WI38 (cell line): ENCODE measurements around the gene CORO1C.
"Not testable (repeated sequence)": the region's sequence is repeated elsewhere in the genome, so short reads cannot be mapped to it uniquely, and the experiment has no call there.

Experiments used
- H3K4me3 ChIP-seq: 2 replicates; pipeline ENCODE4 v1.5.1; 2011; ENCODE audit warnings: low read depth, mild to moderate bottlenecking, control low read depth, low read length
- TF ChIP-seq, protein P1 (sequence below): IDR thresholded peaks from 2 replicates; pipeline ENCODE4 v1.5.1; 2012; ENCODE audit warnings: low read depth, mild to moderate bottlenecking, control low read depth, low read length

CORO1C gene

GRCh38 chr12:108738170-108738569, 6.9 kb upstream of the CORO1C start:
- no peak overlapping the region for H3K4me3 ChIP-seq
- TF ChIP-seq, protein P1, sequence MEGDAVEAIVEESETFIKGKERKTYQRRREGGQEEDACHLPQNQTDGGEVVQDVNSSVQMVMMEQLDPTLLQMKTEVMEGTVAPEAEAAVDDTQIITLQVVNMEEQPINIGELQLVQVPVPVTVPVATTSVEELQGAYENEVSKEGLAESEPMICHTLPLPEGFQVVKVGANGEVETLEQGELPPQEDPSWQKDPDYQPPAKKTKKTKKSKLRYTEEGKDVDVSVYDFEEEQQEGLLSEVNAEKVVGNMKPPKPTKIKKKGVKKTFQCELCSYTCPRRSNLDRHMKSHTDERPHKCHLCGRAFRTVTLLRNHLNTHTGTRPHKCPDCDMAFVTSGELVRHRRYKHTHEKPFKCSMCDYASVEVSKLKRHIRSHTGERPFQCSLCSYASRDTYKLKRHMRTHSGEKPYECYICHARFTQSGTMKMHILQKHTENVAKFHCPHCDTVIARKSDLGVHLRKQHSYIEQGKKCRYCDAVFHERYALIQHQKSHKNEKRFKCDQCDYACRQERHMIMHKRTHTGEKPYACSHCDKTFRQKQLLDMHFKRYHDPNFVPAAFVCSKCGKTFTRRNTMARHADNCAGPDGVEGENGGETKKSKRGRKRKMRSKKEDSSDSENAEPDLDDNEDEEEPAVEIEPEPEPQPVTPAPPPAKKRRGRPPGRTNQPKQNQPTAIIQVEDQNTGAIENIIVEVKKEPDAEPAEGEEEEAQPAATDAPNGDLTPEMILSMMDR: no peak

- no peak overlapping the region for H3K4me3 ChIP-seq
These were observed 4.5 kb upstream of the CORO1C start for GRCh38 chr12:108735855-108736254.

DNA sequence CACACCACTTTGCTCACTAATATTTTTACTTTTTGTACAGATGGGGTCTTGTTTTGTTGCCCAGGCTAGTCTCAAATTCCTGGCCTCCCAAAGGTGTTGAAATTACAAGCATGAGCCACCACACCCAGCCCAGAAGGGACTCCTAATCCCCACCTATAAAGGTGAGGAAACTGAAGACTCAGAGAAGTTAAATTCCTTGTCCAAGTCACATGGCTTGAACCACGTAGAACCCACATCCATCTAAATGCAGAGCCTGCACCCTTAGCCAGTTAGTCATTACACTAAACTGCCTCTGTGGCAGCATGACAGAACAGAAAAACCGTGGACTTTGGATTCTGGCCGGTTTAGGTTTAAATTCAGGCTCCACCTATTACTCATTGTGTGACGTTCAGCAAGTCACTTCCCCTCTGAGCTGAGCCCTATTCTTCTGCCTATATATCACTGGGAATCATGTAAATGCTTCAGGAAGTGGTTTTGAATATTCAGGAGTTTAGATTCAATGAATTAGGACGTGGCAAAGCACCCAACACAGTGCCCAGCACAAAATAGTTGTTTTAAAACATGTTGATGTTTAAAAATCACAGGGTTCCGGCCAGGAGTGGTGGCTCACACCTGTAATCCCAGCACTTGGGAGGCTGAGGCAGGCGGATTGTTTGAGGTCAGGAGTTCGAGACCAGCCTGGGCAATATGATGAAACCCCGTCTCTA, 3.0 kb upstream of the CORO1C start:
- TF ChIP-seq, protein P1: no peak
- H3K4me3 ChIP-seq: no peak overlapping the region

More at GRCh38 chr12:108735855-108736254, 4.5 kb upstream of the CORO1C start:
- TF ChIP-seq, protein P1: no peak

DNA sequence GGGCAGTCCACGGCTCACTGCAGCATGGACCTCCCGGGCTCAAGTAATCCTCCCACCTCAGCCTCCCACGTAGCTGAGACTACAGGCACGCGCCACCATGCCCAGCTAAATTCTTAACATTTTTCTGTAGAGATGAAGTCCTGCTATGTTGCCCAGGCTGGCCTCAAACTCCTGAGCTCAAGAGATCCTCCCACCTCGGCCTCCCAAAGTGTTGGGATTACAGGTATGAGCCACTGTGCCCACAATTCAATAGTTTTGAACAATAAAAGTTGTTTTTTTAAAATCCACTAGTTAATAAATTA, 1.9 kb upstream of the CORO1C start:
- not testable (repeated sequence) for H3K4me3 ChIP-seq

- TF ChIP-seq, protein P1: no peak
- H3K4me3 ChIP-seq: peak overlapping the region; percentile 71
These were observed 1.3 kb upstream of the CORO1C start for GRCh38 chr12:108732489-108733229.

DNA sequence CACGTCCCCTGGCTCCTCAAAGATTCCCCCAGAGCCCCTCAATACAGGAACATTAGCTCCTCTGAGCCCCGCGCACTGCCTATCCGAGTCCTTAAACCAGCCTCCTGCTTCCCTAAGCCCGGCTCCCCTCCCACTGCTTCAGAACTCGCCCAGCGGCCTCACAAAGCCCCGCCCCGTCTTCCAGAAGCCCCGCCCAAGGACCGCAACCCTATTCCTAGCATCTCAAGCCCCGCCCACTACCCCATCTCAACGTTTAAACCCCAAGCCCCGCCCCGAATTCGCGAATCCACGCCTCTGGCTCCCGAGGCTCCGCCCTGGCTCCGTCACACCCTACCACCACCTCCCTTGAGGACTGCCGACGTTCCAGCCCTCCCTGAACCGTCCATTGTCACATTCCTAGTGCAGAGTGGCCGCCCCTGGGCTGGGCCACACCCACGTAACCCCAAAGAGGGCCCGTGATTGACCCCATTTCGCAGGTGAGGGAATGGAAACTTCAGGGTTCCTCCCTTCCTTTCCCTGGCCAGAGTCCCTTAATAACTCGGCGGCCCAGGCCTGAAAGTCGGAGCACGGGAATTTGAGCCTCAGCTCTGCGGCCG, 646 bp upstream of the CORO1C start:
- H3K4me3 ChIP-seq: peak overlapping the region; percentile 71
- TF ChIP-seq, protein P1: no peak

GRCh38 chr12:108730365-108731104, 783 bp downstream of the CORO1C start:
- H3K4me3 ChIP-seq: peak overlapping the region; percentile 71
- TF ChIP-seq, protein P1: no peak
